ENCODE results near the gene ZFAND6.
"Not testable (repeated sequence)": the region's sequence is repeated elsewhere in the genome, so short reads cannot be mapped to it uniquely, and the experiment has no call there.

Gene ZFAND6

GRCh38 chr15:80058851-80059785 is at the start of gene ZFAND6:
Gene ZFAND6 (plus strand): TSS chr15:80059676. CDS start chr15:80120345, 60,669 bp downstream.
- in situ Hi-C loops (cut with MboI; ENCODE audit: low sequenced_read_pairs): no loop called here

- in situ Hi-C loops (cut with MboI; ENCODE audit: low sequenced_read_pairs): no loop called here
Observed at GRCh38 chr15:80010131-80010673, 49.3 kb upstream of the ZFAND6 start.

GRCh38 chr15:80011041-80011523 is 48.4 kb upstream of the ZFAND6 start:
- in situ Hi-C loops (cut with MboI; ENCODE audit: low sequenced_read_pairs): not testable (repeated sequence)

GRCh38 chr15:80011596-80011995 is 47.9 kb upstream of the ZFAND6 start:
- in situ Hi-C loops (cut with MboI; ENCODE audit: low sequenced_read_pairs): no loop called here

- in situ Hi-C loops (cut with MboI; ENCODE audit: low sequenced_read_pairs): no loop called here
Observed at GRCh38 chr15:80012060-80012726, 47.3 kb upstream of the ZFAND6 start.

- in situ Hi-C loops (cut with MboI; ENCODE audit: low sequenced_read_pairs): not testable (repeated sequence)
Observed at GRCh38 chr15:80014186-80014585, 45.3 kb upstream of the ZFAND6 start.

GRCh38 chr15:80015156-80015555 is 44.3 kb upstream of the ZFAND6 start:
- in situ Hi-C loops (cut with MboI; ENCODE audit: low sequenced_read_pairs): no loop called here

GRCh38 chr15:80016506-80016905 is 43.0 kb upstream of the ZFAND6 start:
- in situ Hi-C loops (cut with MboI; ENCODE audit: low sequenced_read_pairs): not testable (repeated sequence)

GRCh38 chr15:80017139-80017538 is 42.3 kb upstream of the ZFAND6 start:
- in situ Hi-C loops (cut with MboI; ENCODE audit: low sequenced_read_pairs): not testable (repeated sequence)

GRCh38 chr15:80019168-80019745 is 40.2 kb upstream of the ZFAND6 start:
- in situ Hi-C loops (cut with MboI; ENCODE audit: low sequenced_read_pairs): no loop called here

- in situ Hi-C loops (cut with MboI; ENCODE audit: low sequenced_read_pairs): not testable (repeated sequence)
Observed at GRCh38 chr15:80020149-80020548, 39.3 kb upstream of the ZFAND6 start.

GRCh38 chr15:80020731-80021130 is 38.7 kb upstream of the ZFAND6 start:
- in situ Hi-C loops (cut with MboI; ENCODE audit: low sequenced_read_pairs): no loop called here

GRCh38 chr15:80026310-80026709 is 33.2 kb upstream of the ZFAND6 start:
- in situ Hi-C loops (cut with MboI; ENCODE audit: low sequenced_read_pairs): no loop called here

- in situ Hi-C loops (cut with MboI; ENCODE audit: low sequenced_read_pairs): no loop called here
Observed at GRCh38 chr15:80026754-80027153, 32.7 kb upstream of the ZFAND6 start.

- in situ Hi-C loops (cut with MboI; ENCODE audit: low sequenced_read_pairs): no loop called here
Observed at GRCh38 chr15:80028937-80029336, 30.5 kb upstream of the ZFAND6 start.

GRCh38 chr15:80031841-80032240 is 27.6 kb upstream of the ZFAND6 start:
- in situ Hi-C loops (cut with MboI; ENCODE audit: low sequenced_read_pairs): no loop called here

- in situ Hi-C loops (cut with MboI; ENCODE audit: low sequenced_read_pairs): no loop called here
Observed at GRCh38 chr15:80034629-80035028, 24.8 kb upstream of the ZFAND6 start.

- in situ Hi-C loops (cut with MboI; ENCODE audit: low sequenced_read_pairs): no loop called here
Observed at GRCh38 chr15:80036071-80036470, 23.4 kb upstream of the ZFAND6 start.

GRCh38 chr15:80041494-80042253 is 17.8 kb upstream of the ZFAND6 start:
- in situ Hi-C loops (cut with MboI; ENCODE audit: low sequenced_read_pairs): no loop called here

- in situ Hi-C loops (cut with MboI; ENCODE audit: low sequenced_read_pairs): no loop called here
Observed at GRCh38 chr15:80042568-80042967, 16.9 kb upstream of the ZFAND6 start.
